Pulmonary artery endothelial cell (primary cell): ENCODE measurements around the gene TMEM190. TPM values are rescaled to one million over a fixed set of nuclear protein-coding genes. Genes with fewer than 3 reads are reported as not detected.

ENCODE experiments used
- DNase-seq: peaks from one replicate; pipeline ENCODE4 v3.0.0-alpha.2; 2011; ENCODE audit warnings: low read depth, low spot score
- total RNA-seq: library from RNA; depleted of rRNA; stranded (reverse); fragments of >200 nt; gene quantifications from 2 replicates; pipeline ENCODE4 v1.2.3, GENCODE V29; 2014

Gene TMEM190
- total RNA-seq, 1 donor from 2014 or later: not detected

GRCh38 chr19:55369653-55370304, 6.8 kb upstream of the TMEM190 start:
- DNase-seq: no peak

DNA sequence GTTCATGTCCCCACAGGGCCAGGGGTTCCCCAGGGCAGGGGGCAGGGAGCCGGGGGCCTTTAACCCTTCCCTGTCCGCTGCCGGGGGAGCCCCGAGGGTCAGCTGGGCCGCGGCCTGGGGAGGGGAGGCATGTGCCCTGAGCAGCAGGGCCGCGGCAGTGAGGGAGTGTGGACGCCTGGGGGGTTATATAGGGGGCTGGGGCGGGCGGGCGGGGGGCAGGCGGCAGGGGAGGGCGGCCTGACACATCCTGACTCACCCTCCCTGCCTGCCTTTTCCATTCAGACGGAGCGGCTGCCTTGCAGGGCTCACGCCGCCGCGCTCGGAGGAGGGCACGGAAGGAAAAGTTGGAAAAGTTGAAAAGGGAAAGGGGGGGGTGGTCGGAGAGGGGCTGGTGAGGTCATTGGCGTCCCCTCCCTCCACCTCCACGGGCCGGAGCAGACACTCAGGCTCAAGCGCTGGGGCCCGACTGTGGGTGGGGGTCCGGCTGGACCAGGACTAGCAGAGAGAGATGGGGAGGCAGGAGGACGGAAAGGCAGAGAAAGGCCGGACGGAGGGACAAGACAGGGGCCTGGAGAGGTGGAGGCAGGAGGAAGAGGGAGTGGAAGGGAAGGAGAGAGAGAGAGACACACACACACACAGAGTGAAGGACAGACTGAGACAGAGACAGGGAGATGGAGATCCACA, 6.2 kb upstream of the TMEM190 start, which contains the start of gene IL11:
Gene IL11 (minus strand): TSS at position 159 of the 684 bp plus-strand sequence. CDS start 153 bp downstream, at position 6.
- DNase-seq: no peak

GRCh38 chr19:55372316-55373081, 4.1 kb upstream of the TMEM190 start:
- DNase-seq: no peak

DNA sequence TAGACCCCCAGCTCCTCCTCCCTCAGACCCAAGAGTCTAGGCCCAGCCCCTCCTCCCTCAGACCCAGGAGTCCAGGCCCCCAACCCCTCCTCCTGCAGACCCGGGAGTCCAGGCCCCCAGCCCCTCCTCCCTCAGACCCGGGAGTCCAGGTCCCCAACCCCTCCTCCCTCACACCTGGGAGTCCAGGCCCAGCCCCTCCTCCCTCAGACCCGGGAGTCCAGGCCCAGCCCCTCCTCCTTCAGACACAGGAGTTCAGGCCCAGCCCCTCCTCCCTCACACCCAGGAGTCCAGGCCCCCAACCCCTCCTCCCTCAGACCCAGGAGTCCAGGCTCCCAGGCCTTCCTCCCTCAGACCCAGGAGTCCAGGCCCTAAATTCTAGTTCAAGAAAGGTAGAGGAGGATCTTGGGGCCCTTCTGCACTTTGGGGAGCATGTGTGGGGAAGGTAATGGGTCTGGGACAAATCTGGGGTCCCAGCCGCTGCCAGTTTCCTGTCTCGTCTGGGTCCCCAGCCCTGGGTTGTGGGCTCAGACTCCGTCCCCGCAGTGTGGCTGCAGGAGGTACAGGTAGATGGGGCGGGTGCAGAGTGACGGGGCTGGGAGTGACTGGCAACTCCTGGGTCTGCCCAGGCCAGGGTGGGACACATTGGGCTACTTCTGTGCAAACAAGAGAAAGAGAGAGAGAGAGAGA, 3.2 kb upstream of the TMEM190 start:
- DNase-seq: no peak

GRCh38 chr19:55373993-55374757, 2.5 kb upstream of the TMEM190 start:
- DNase-seq: no peak

GRCh38 chr19:55377356-55378131, 918 bp downstream of the TMEM190 start:
- DNase-seq: no peak

- no peak for DNase-seq
Measured at GRCh38 chr19:55379174-55379573, 2.5 kb downstream of the TMEM190 start.

DNA sequence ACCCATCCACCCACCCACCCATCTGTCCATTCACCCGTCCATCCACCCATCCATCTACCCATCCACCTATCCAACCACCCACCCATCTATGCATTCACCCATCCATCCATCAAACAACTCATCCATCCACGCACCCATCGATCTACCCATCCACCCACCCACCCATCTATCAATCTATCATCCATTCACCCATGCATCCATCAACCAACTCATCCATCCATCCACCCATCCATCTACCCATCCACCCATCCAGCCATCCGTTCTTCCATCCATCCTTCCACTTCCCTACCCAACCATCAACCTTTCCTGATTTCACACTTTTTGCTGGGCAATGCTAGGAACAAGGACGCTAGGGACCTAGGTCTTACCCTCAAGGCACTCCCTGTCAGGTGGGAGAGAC, 5.4 kb downstream of the TMEM190 start:
- no peak for DNase-seq

DNA sequence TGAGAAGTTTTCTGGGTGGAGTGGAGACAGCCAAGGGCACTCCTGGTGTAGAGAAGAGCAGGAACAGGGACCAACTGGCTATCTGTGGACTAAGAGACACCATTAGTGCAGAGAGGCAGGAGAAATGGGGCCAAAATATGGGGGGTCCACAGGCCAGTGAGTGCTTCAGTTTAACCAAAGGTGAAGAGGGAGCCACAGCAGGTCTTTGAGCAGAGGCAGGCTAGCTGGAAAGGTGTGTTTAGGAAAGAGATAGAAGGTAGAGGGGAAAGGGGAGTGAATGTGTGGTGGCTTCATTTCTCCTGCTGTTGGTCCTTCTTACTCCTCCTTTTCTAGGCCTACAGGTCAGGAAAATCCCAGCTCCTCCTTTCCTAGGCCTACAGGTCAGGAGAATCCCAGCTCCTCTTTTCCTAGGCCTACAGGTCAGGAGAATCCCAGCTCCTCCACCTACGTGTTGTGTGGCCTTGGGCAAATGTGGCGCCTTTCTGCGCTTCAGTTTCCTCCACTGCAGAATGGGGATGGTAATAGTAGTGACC, 6.0 kb downstream of the TMEM190 start:
- no peak for DNase-seq

DNA sequence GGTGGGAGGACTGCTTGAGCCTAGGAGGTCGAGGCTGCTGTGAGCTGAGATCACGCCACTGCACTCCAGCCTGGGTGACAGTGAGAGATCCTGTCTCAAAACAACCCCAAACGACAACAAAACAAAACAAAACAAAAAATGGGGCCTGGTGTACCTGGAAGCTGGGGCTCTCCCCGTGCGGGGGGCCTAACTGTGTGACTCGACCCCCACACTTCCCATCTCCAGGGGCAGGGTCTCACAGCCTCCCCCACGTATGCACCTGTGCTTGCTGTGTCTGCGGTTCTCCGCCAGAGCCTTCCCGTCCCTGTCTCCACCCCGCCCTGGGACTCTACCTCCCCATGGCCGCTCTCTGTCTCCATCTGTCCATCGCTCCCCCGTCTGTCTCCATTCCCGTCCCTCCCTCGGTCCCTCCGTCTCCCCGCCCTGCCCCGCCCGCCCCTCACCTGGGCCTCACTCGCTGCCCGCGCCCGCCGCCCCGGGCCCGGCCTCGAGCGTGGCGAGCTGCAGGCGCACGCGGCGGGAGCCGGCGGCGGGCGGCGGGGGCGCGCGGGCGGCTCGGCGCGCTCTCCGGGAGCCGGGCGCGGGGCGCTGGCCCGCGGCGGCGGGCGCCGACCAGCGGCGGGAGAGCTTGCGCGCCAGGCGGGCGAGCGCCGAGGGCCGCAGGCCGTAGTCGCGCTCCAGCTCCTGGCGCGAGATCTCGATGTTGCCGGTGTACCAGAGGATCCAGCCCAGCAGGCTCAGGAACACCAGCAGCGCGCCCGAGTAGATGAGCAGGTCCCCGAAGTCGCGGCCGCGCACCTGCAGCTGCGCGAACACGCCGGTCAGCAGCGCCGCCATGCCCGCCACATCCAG, 6.9 kb downstream of the TMEM190 start:
- DNase-seq: peak; percentile 29

- no peak for DNase-seq
Measured at GRCh38 chr19:55384131-55384919, 7.7 kb downstream of the TMEM190 start, which contains the start of gene TMEM238. TMEM238 (minus strand) TSS chr19:55384292; CDS start chr19:55384259, 33 bp downstream.

GRCh38 chr19:55384920-55385723, 8.5 kb downstream of the TMEM190 start:
- peak; percentile 63 for DNase-seq

DNA sequence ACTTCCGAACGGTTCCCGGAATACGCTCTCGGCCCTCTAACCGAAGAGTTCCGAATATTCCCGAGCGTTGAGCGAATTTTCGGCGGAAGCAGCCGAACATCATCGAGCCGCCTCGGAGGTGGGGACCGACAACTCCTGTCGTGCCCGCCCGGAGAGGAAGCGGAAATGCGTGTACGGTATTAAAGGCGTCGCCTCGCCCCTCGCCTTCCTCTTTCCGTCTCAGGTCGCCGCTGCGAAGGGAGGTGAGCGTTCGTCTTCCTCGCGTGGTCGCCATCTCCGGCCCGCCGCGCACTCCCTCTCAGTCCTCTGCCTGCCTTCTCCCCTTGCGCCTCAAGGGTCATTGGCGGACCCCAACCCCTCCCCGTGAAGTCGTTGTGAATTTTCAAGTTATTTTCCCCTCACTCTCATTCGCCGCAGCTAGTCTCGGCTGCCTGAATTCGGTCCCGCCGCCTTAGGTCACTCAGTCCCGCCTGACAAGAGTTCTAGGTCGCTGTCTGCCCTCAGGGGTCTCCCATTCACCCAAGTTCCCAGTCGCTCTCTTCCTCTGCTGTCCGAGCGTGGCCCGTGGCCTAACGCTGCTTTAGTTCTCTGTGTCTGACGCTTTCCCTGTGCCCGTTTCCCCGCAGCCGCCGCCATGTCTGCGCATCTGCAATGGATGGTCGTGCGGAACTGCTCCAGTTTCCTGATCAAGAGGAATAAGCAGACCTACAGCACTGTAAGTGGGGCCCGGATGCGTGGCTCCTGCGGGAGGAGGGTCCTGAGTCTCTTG, 9.3 kb downstream of the TMEM190 start, which contains the start of gene RPL28:
Gene RPL28 (plus strand): TSS at position 209 of the 769 bp plus-strand sequence. CDS start 426 bp downstream, at position 635.
- peak; percentile 90 for DNase-seq

DNA sequence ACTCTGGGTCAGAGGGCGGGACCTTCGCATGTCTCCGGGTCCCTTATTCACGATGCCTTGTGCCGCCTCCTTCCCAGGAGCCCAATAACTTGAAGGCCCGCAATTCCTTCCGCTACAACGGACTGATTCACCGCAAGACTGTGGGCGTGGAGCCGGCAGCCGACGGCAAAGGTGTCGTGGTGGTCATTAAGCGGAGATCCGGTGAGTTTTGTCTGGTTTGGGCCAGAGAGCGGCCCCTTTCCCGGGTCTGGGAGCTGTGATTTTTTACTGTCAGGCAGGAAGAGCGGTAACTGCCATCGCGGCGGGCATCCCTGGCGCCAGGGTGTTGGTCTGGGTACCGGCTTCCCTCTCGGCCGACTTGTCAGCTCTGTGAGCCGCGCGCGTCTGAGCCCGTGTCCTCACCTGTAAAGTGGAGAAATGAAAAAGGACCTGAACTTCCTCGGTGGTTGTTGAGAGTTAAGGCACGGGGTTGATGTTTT, 9.9 kb downstream of the TMEM190 start:
- no peak for DNase-seq

DNA sequence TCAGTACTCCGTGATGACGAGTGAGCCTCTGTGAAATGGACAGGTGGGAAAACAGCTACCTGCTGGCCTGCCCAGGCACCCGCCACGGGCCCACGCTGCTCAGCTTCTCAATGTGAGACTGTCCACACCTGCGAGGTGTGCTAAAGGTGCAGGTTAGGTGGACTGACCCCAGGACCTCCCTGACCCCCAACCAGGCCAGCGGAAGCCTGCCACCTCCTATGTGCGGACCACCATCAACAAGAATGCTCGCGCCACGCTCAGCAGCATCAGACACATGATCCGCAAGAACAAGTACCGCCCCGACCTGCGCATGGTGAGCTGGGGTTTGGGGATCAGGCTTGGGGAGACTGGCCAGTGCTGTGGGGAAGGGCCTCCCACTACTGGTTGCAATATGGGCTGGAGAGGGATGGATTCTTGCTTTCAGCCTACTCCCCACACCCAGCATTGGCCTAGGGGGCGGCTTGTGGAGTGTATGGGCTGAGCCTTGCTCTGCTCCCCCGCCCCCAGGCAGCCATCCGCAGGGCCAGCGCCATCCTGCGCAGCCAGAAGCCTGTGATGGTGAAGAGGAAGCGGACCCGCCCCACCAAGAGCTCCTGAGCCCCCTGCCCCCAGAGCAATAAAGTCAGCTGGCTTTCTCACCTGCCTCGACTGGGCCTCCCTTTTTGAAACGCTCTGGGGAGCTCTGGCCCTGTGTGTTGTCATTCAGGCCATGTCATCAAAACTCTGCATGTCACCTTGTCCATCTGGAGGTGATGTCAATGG, 11.3 kb downstream of the TMEM190 start:
- no peak for DNase-seq
